ENCODE data around the gene METAP2.

Gene METAP2

DNA sequence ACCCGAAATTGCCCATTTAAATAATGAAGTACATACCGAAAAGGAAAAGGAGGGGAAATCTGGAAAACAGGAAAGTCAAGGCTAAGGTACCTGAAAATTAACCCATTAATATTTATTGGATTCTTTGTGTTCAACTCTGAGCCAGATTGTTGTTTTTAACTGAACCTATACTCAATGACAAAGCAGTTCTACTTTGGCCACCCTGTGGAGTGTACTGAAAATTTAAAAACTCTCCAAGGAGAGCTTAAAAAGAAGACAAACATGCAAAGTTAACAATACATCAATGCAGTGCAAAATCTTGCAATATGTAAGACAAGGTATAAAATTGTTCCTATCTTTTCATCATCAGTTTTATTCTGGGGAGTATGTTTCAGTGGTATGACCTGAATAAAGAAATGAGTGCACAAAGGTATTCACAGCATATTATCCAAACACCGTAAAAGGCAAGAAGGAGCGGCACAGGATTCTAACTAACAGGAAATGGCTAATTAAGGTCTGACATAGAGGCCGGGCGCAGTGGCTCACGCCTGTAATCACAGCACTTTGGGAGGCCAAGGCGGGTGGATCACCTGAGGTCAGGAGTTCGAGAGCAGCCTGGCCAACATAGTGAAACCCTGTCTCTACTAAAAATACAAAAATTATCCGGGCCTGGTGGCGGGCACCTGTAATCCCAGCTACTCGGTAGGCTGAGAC is 75.6 kb downstream of the METAP2 start:
- no peak for DNase-seq (ENCODE audit: low read depth in 2 of 2)

- no peak for DNase-seq (ENCODE audit: low read depth in 2 of 2)
Observed at GRCh38 chr12:95551305-95551704, 77.4 kb downstream of the METAP2 start, which contains the start of gene USP44. USP44 (minus strand) TSS chr12:95551476; CDS start chr12:95534256, 17,220 bp downstream.

GRCh38 chr12:95551913-95552516 is 78.1 kb downstream of the METAP2 start:
- DNase-seq (ENCODE audit: low read depth in 2 of 2), result no peak

DNA sequence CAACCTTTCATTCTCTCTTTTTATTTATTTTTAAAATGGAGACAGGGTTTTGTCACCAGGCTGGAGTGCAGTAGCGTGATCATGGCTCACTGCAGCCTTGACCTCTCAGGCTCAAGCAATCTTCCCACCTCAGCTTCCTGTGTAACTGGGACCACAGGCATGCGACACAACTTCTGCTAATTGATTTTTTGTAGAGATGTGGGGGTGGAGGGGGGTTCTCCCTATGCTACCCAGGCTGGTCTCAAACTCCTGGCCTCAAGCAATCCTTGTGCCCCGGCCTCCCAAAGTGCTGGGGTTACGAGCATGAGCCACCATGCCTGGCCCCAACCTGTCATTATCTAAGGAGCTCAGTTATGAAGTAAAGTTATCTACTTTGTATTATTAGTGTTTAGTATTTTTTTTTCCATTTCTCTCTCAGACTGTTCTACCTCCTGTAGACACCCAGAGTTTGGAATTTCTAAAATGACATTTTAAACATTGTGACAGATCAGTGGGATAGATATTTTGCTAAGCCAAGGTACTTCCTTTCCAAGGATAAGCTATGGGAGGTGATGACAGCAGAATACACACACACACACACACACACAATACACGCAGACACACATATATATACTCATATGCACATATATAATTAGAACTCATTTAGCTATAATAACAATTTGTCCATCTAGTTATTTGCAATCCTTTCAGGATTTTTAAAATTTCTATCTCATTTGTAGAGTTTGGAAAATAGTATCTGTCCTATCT is 79.4 kb downstream of the METAP2 start:
- no peak for DNase-seq (ENCODE audit: low read depth in 2 of 2)

- DNase-seq (ENCODE audit: low read depth in 2 of 2), result no peak
Observed at GRCh38 chr12:95554532-95555071, 80.7 kb downstream of the METAP2 start.

DNA sequence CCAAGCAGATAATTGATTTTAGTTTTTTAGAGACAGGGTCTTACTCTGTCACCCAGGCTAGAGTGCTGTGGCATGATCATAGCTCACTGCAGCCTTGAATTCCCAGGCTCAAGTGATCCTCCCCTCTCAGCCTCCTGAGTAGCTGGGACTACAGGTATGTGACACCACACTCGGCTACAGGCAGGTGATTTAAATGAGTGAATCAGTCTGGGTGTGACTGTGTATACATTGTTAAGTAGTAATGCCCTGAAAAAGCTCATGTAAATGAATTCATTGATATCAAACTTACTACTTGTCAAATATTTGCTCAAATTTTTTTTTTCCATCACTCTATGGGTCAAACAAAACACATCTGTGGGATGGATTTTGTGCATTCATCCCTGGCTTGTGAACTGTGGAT is 83.7 kb downstream of the METAP2 start:
- DNase-seq (ENCODE audit: low read depth in 2 of 2), result no peak
